Thyroid gland (tissue), 4 donors: ENCODE measurements around the gene CCDC85B. TPM values are rescaled to one million over a fixed set of nuclear protein-coding genes. Genes with fewer than 3 reads are reported as not detected.

Source experiments
- DNase-seq, 2 donors: peaks; one replicate each; pipeline ENCODE4 v3.0.0-alpha.2; 2019
- H3K27ac ChIP-seq, 3 donors: fragments of 200-600 bp; sonication (generic); 1 replicate in 2 of 3; 2 replicates in 1 of 3; pipeline ENCODE4 v1.5.1; 2016 to 2019; ENCODE audit warnings: mild to moderate bottlenecking in 1 of 3, moderate library complexity in 1 of 3
- H3K27me3 ChIP-seq: fragments of 200-600 bp; sonication (generic); one replicate; pipeline ENCODE4 v1.5.1; 2019
- H3K36me3 ChIP-seq, 2 donors: fragments of 200-600 bp; sonication (generic); one replicate each; pipeline ENCODE4 v1.5.1; 2016 to 2019
- H3K4me1 ChIP-seq, 2 donors: fragments of 200-600 bp; sonication (generic); one replicate each; pipeline ENCODE4 v1.5.1; 2017 to 2019
- H3K4me3 ChIP-seq, 3 donors: fragments of 200-600 bp; sonication (generic); replicated peaks in 1 of 3; 1 replicate in 2 of 3; 2 replicates in 1 of 3; pipeline ENCODE4 v1.5.1; 2016; ENCODE audit warnings: mild to moderate bottlenecking in 1 of 3
- H3K9me3 ChIP-seq: fragments of 200-600 bp; sonication (generic); one replicate; pipeline ENCODE4 v1.5.1; 2017
- CTCF ChIP-seq, 6 experiments: fragments of 200-600 bp in 3 of 6; fragments of 450-650 bp in 3 of 6; sonication (generic) in 3 of 6; IDR thresholded peaks; one replicate each; pipeline ENCODE4 v1.5.1; 2016 to 2019; ENCODE audit warnings: antibody characterized with exemption in 6 of 6, mild to moderate bottlenecking in 2 of 6, inconsistent platforms in 1 of 6, moderate library complexity in 1 of 6
- POLR2A ChIP-seq, 2 donors: fragments of 450-650 bp; IDR thresholded peaks; one replicate each; pipeline ENCODE4 v1.6.1; 2017; ENCODE audit warnings: antibody characterized with exemption in 2 of 2, mild to moderate bottlenecking in 2 of 2, moderate library complexity in 1 of 2
- WGBS, 2 donors: methylation state at CpG; one replicate each; pipeline ENCODE4 v1.1.5; 2017; 5-methylcytosine and 5-hydroxymethylcytosine counted together
- intact Hi-C: fragments of 100-400 bp; cut with DNase I; formaldehyde crosslinking; loops from one replicate; pipeline ENCODE4 v1.15.1; 2023
- total RNA-seq, 4 donors: library from RNA; depleted of rRNA; stranded (reverse); fragments of >200 nt; gene quantifications; one replicate each; pipeline ENCODE4 v1.2.3, GENCODE V29; 2016

Gene CCDC85B
- total RNA-seq, 4 donors from 2014 or later, result 29.8 to 73.8 (median 42.9) TPM

- Histone ChIP-seq H3K36me3 (peaks cover 24 to 27% of the 10 kb centered on the region in 2 donors), H3K4me3 (no peak overlapping the region), H3K27me3 (no peaks in the 10 kb centered on the region), H3K9me3 (no peaks in the 10 kb centered on the region), H3K4me1 (peaks cover 16 to 28% of the 10 kb centered on the region in 2 donors), H3K27ac (no peak overlapping the region)
- TF ChIP-seq CTCF (IDR thresholded peaks at IDR 0.05) (no peak), POLR2A (IDR thresholded peaks at IDR 0.05) (no peak)
- intact Hi-C loops, result no loop called here
- 84 to 88% methylated on average over 22 to 24 of the region's 24 CpGs for WGBS, 2 donors
- DNase-seq, result no peak
These were observed 20.7 kb upstream of the CCDC85B start for GRCh38 chr11:65869643-65870306.

- TF ChIP-seq CTCF (IDR thresholded peaks at IDR 0.05) (no peak), POLR2A (IDR thresholded peaks at IDR 0.05) (no peak)
- Histone ChIP-seq H3K9me3 (no peaks in the 10 kb centered on the region), H3K4me1 (peaks cover 16 to 28% of the 10 kb centered on the region in 2 donors), H3K27ac (no peak overlapping the region), H3K36me3 (peaks cover 19 to 22% of the 10 kb centered on the region in 2 donors), H3K4me3 (no peak overlapping the region), H3K27me3 (no peaks in the 10 kb centered on the region)
- intact Hi-C loops, result no loop called here
- 80 to 91% methylated on average over 7 to 9 of the region's 11 CpGs for WGBS, 2 donors
- no peak for DNase-seq
These were observed 20.2 kb upstream of the CCDC85B start for GRCh38 chr11:65870307-65870658.

GRCh38 chr11:65870706-65871681, 19.5 kb upstream of the CCDC85B start:
- TF ChIP-seq POLR2A (IDR thresholded peaks at IDR 0.05) (no peak), CTCF (IDR thresholded peaks at IDR 0.05) (no peak)
- Histone ChIP-seq H3K27ac (peak overlapping the region in 2 of 3 donors; percentile 80 to 95), H3K27me3 (no peaks in the 10 kb centered on the region), H3K4me1 (peaks cover 16 to 28% of the 10 kb centered on the region in 2 donors), H3K4me3 (no peak overlapping the region), H3K36me3 (peaks cover 12 to 16% of the 10 kb centered on the region in 2 donors), H3K9me3 (no peaks in the 10 kb centered on the region)
- WGBS, 2 donors, result 71 to 78% methylated on average over 18 to 23 of the region's 24 CpGs
- intact Hi-C loops, result no loop called here
- peak in 1 of 2 donors; percentile 18 for DNase-seq

- H3K4me1 ChIP-seq, result peaks cover 16 to 28% of the 10 kb centered on the region in 2 donors
- intact Hi-C loops, result no loop called here
- WGBS, 2 donors, result 31% methylated on average over 16 of the region's 26 CpGs; no CpG with 5 or more reads in 1 of the 2 donors
These were observed 18.5 kb upstream of the CCDC85B start for GRCh38 chr11:65871811-65872548.

More at GRCh38 chr11:65871811-65872548, 18.5 kb upstream of the CCDC85B start:
- peaks cover 4 to 8% of the 10 kb centered on the region in 2 donors for H3K36me3 ChIP-seq
- H3K27me3 ChIP-seq, result no peaks in the 10 kb centered on the region
- TF ChIP-seq CTCF (IDR thresholded peaks at IDR 0.05), result peak in 1 of 6 experiments; percentile 17
- peak in 1 of 2 donors; percentile 4 for TF ChIP-seq POLR2A (IDR thresholded peaks at IDR 0.05)
- H3K27ac ChIP-seq, result peak overlapping the region; percentile 80 to 95 (median 89)
- H3K4me3 ChIP-seq, result peak overlapping the region in 2 of 3 donors; percentile 27 to 76
- no peaks in the 10 kb centered on the region for H3K9me3 ChIP-seq
- peak; percentile 49 to 57 for DNase-seq
